Neural progenitor cell (in vitro differentiated cells): ENCODE results near the gene DNAJC25. TPM values are rescaled to one million over a fixed set of nuclear protein-coding genes. Genes with fewer than 3 reads are reported as not detected.
"Not testable (repeated sequence)": the region's sequence is repeated elsewhere in the genome, so short reads cannot be mapped to it uniquely, and the experiment has no call there.

ENCODE experiments used
- DNase-seq: peaks from one replicate; pipeline ENCODE4 v3.0.0-alpha.2; 2016; ENCODE audit warnings: low spot score
- H2AFZ ChIP-seq: fragments of 200-600 bp; sonication (generic); replicated peaks from 2 replicates; pipeline ENCODE4 v1.6.1; 2016; ENCODE audit warnings: antibody characterized with exemption
- H3F3A ChIP-seq: fragments of 200-600 bp; sonication (generic); 2 replicates; pipeline ENCODE4 v1.6.1; 2016; ENCODE audit warnings: antibody characterized with exemption, low read depth
- H3K27ac ChIP-seq: fragments of 200-600 bp; sonication (generic); 2 replicates; pipeline ENCODE4 v1.5.1; 2016; ENCODE audit warnings: mild to moderate bottlenecking
- H3K27me3 ChIP-seq: fragments of 200-600 bp; sonication (generic); 2 replicates; pipeline ENCODE4 v1.6.1; 2016; ENCODE audit warnings: mild to moderate bottlenecking, moderate library complexity
- H3K36me3 ChIP-seq: fragments of 200-600 bp; sonication (generic); 2 replicates; pipeline ENCODE4 v1.5.1; 2016
- H3K4me1 ChIP-seq: fragments of 200-600 bp; sonication (generic); 2 replicates; pipeline ENCODE4 v1.6.1; 2016; ENCODE audit warnings: mixed run types
- H3K4me2 ChIP-seq: fragments of 200-600 bp; sonication (generic); 2 replicates; pipeline ENCODE4 v1.6.1; 2016
- H3K4me3 ChIP-seq: fragments of 200-600 bp; sonication (generic); 2 replicates; pipeline ENCODE4 v1.5.1; 2016
- H3K79me2 ChIP-seq: fragments of 200-600 bp; sonication (generic); 2 replicates; pipeline ENCODE4 v1.6.1; 2016; ENCODE audit warnings: low read depth
- H3K9ac ChIP-seq: fragments of 200-600 bp; sonication (generic); 2 replicates; pipeline ENCODE4 v1.6.1; 2016
- H3K9me3 ChIP-seq: fragments of 200-600 bp; sonication (generic); 2 replicates; pipeline ENCODE4 v1.5.1; 2016; ENCODE audit warnings: low read depth
- H4K20me1 ChIP-seq: fragments of 200-600 bp; sonication (generic); 2 replicates; pipeline ENCODE4 v1.6.1; 2016; ENCODE audit warnings: low read depth
- H3K27ac Mint-ChIP-seq: 3 replicates; pipeline ENCODE4 v1.8.0; 2021; ENCODE audit warnings: mixed read lengths
- H3K27me3 Mint-ChIP-seq: 2 replicates; pipeline ENCODE4 v1.8.0; 2022; ENCODE audit warnings: low read depth, mild to moderate bottlenecking, inconsistent platforms, moderate library complexity, mixed read lengths; ENCODE audit not compliant: insufficient read depth
- H3K36me3 Mint-ChIP-seq: 3 replicates; pipeline ENCODE4 v1.8.0; 2021; ENCODE audit warnings: mixed read lengths
- H3K4me1 Mint-ChIP-seq: 3 replicates; pipeline ENCODE4 v1.8.0; 2021; ENCODE audit warnings: mixed read lengths
- H3K4me3 Mint-ChIP-seq: 3 replicates; pipeline ENCODE4 v1.8.0; 2021; ENCODE audit warnings: mild to moderate bottlenecking, moderate library complexity, mixed read lengths
- H3K9me3 Mint-ChIP-seq: 3 replicates; pipeline ENCODE4 v1.8.0; 2020; ENCODE audit warnings: mixed read lengths
- EZH2 ChIP-seq: fragments of 200-600 bp; sonication (generic); IDR thresholded peaks from 2 replicates; pipeline ENCODE4 v1.6.1; 2017; ENCODE audit warnings: antibody characterized with exemption, mild to moderate bottlenecking, moderate library complexity
- EZH2phosphoT487 ChIP-seq: fragments of 200-600 bp; sonication (generic); IDR thresholded peaks from 2 replicates; pipeline ENCODE4 v1.6.1; 2017; ENCODE audit warnings: antibody characterized with exemption
- total RNA-seq: library from RNA; depleted of rRNA; stranded (reverse); fragments of >200 nt; gene quantifications from 2 replicates; pipeline ENCODE4 v1.2.3, GENCODE V29; 2015; ENCODE audit warnings: low replicate concordance
- TF ChIP-seq, protein P1 (sequence below): fragments of 200-600 bp; sonication (generic); IDR thresholded peaks from 2 replicates; pipeline ENCODE4 v1.5.1; 2017; ENCODE audit warnings: antibody characterized with exemption, mild to moderate bottlenecking

Gene DNAJC25
- total RNA-seq, 1 donor from 2014 or later = 10.1 TPM

GRCh38 chr9:111615928-111616327, 15.2 kb upstream of the DNAJC25 start:
- peaks cover 2% of the 10 kb centered on the region for H3K4me1 Mint-ChIP-seq
- no peaks in the 10 kb centered on the region for H3K36me3 ChIP-seq
- H2AFZ ChIP-seq = no peak overlapping the region
- H3K9me3 ChIP-seq = no peaks in the 10 kb centered on the region
- H3K9me3 Mint-ChIP-seq = peaks cover 4% of the 10 kb centered on the region
- no peak for TF ChIP-seq EZH2phosphoT487
- TF ChIP-seq, protein P1, sequence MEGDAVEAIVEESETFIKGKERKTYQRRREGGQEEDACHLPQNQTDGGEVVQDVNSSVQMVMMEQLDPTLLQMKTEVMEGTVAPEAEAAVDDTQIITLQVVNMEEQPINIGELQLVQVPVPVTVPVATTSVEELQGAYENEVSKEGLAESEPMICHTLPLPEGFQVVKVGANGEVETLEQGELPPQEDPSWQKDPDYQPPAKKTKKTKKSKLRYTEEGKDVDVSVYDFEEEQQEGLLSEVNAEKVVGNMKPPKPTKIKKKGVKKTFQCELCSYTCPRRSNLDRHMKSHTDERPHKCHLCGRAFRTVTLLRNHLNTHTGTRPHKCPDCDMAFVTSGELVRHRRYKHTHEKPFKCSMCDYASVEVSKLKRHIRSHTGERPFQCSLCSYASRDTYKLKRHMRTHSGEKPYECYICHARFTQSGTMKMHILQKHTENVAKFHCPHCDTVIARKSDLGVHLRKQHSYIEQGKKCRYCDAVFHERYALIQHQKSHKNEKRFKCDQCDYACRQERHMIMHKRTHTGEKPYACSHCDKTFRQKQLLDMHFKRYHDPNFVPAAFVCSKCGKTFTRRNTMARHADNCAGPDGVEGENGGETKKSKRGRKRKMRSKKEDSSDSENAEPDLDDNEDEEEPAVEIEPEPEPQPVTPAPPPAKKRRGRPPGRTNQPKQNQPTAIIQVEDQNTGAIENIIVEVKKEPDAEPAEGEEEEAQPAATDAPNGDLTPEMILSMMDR = no peak
- TF ChIP-seq EZH2 = no peak
- no peak overlapping the region for H3K4me2 ChIP-seq
- H3K27me3 ChIP-seq = no peaks in the 10 kb centered on the region
- H3K4me1 ChIP-seq = no peaks in the 10 kb centered on the region
- no peaks in the 10 kb centered on the region for H3K27me3 Mint-ChIP-seq
- DNase-seq = no peak
- no peak overlapping the region for H3K4me3 ChIP-seq
- no peak overlapping the region for H3K9ac ChIP-seq
- H3K27ac ChIP-seq = no peak overlapping the region
- H3F3A ChIP-seq = no peaks in the 10 kb centered on the region
- H3K4me3 Mint-ChIP-seq = no peak overlapping the region
- no peaks in the 10 kb centered on the region for H3K36me3 Mint-ChIP-seq
- no peak overlapping the region for H3K27ac Mint-ChIP-seq
- H3K79me2 ChIP-seq = no peaks in the 10 kb centered on the region
- H4K20me1 ChIP-seq = no peaks in the 10 kb centered on the region

- not testable (repeated sequence) for H3K27ac ChIP-seq, DNase-seq, H3K4me1 Mint-ChIP-seq, H3K79me2 ChIP-seq, H3K9ac ChIP-seq, H3K9me3 ChIP-seq, H3K4me1 ChIP-seq, H4K20me1 ChIP-seq, H3K36me3 Mint-ChIP-seq, H3K4me2 ChIP-seq, H3F3A ChIP-seq, H3K4me3 Mint-ChIP-seq, H3K27ac Mint-ChIP-seq, H3K27me3 Mint-ChIP-seq, H3K36me3 ChIP-seq, H3K9me3 Mint-ChIP-seq, H3K4me3 ChIP-seq, H2AFZ ChIP-seq, H3K27me3 ChIP-seq
These were observed 13.8 kb upstream of the DNAJC25 start for GRCh38 chr9:111617349-111617748.

DNA sequence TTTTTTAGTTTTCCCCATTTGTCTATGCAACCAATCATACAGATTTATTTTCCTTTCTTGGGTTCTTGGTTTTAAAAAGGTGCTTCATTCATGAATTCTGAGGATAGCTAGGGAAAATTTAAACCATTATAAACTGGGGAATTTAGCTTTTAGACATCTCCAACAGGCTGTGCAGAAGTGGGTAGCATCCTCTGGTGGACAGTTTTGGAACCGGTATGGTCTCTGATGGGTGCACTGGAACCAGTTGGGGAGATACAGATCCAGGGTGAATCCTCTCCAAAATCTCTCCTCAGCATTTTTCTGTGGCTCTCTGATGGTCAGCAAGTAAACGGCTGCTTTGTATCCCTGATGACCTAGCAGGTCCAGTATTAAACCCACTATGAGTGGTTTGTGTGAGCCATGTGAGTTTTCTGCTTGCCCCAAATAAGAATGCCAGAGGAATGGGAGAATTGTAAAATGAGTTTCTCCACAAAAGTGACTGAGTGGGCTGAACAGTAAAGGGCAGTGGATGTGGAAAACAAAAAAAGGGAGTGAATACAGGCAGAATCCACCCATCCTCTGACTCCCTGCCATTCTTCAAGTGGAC, 9.1 kb upstream of the DNAJC25 start:
- Histone ChIP-seq H3K4me1 (no peaks in the 10 kb centered on the region), H3F3A (no peaks in the 10 kb centered on the region), H4K20me1 (no peaks in the 10 kb centered on the region), H3K36me3 (no peaks in the 10 kb centered on the region), H3K79me2 (no peaks in the 10 kb centered on the region), H3K27ac (no peak overlapping the region), H3K4me3 (no peak overlapping the region), H3K9me3 (no peaks in the 10 kb centered on the region), H3K27me3 (no peaks in the 10 kb centered on the region), H2AFZ (no peak overlapping the region), H3K9ac (no peak overlapping the region), H3K4me2 (no peak overlapping the region)
- Mint-ChIP-seq H3K27me3 (peaks cover 1% of the 10 kb centered on the region), H3K4me1 (no peaks in the 10 kb centered on the region), H3K27ac (no peak overlapping the region), H3K36me3 (no peaks in the 10 kb centered on the region), H3K9me3 (peaks cover 4% of the 10 kb centered on the region), H3K4me3 (no peak overlapping the region)
- DNase-seq = peak; percentile 19
- TF ChIP-seq EZH2phosphoT487 = no peak
- TF ChIP-seq, protein P1 = peak; percentile 61

DNA sequence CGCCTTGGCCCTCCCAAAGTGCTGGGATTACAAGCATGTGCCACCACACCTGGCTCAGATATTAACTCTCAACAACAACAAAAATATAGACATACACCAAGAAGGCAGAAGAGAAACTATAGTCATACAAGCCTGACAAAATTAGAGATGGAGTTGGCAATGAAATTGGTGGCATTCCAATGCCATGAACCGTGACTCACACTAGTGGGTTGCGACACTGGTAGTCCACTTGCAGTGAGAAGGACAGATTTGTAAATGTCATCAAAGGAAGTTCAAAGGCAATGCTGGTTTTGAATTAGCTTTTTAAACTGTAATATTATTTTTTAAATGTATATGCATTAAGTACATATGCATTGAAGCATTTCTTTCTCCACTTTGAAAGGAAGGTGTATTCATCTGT, 8.5 kb upstream of the DNAJC25 start:
- H3K27me3 ChIP-seq = no peaks in the 10 kb centered on the region
- peak overlapping the region; percentile 50 for H2AFZ ChIP-seq
- no peak overlapping the region for H3K9ac ChIP-seq
- H3K27ac Mint-ChIP-seq = no peak overlapping the region
- no peaks in the 10 kb centered on the region for H3K4me1 ChIP-seq
- H3K4me3 Mint-ChIP-seq = no peak overlapping the region
- no peak for TF ChIP-seq EZH2
- TF ChIP-seq, protein P1 = no peak
- no peak for TF ChIP-seq EZH2phosphoT487
- H3K4me2 ChIP-seq = no peak overlapping the region
- H3K27me3 Mint-ChIP-seq = peaks cover 2% of the 10 kb centered on the region
- H3K9me3 ChIP-seq = no peaks in the 10 kb centered on the region
- H4K20me1 ChIP-seq = no peaks in the 10 kb centered on the region
- DNase-seq = no peak
- H3K36me3 ChIP-seq = no peaks in the 10 kb centered on the region
- no peaks in the 10 kb centered on the region for H3K79me2 ChIP-seq
- H3K9me3 Mint-ChIP-seq = peaks cover 4% of the 10 kb centered on the region
- H3K36me3 Mint-ChIP-seq = no peaks in the 10 kb centered on the region
- H3K4me1 Mint-ChIP-seq = no peaks in the 10 kb centered on the region
- H3F3A ChIP-seq = no peaks in the 10 kb centered on the region
- no peak overlapping the region for H3K4me3 ChIP-seq
- no peak overlapping the region for H3K27ac ChIP-seq
